ENCODE data around the gene EIF4ENIF1. TPM values are rescaled to one million over a fixed set of nuclear protein-coding genes. Genes with fewer than 3 reads are reported as not detected.
"Not testable (repeated sequence)": the region's sequence is repeated elsewhere in the genome, so short reads cannot be mapped to it uniquely, and the experiment has no call there.

EIF4ENIF1 gene
- polyA plus RNA-seq, 2 of the 4 experiments (the other 2 are of a cell fraction) = 10.3 to 15.5 TPM

- WGBS (ENCODE audit: missing lambda C conversion rate) = 94% methylated on average over 7 of the region's 7 CpGs
- Histone ChIP-seq H3K4me1 (peaks cover 6% of the 10 kb centered on the region; the same call in 1 of the 3 replicates), H3K4me3 (no peak overlapping the region), H3K27ac (no peak overlapping the region), H3K4me2 (no peak overlapping the region), H3K9me3 (no peaks in the 10 kb centered on the region)
- DNase-seq (ENCODE audit: low read depth in 1 of 2, low spot score in 1 of 2) (no peak), FAIRE-seq (no peak), ATAC-seq (no peak)
- POLR2A ChIA-PET = no interaction called here
- CTCF ChIA-PET = interaction anchor here (0.6 kb wide), 1 partner anchor 50 kb away, joined by 3 read pairs; no protein-coding TSS in a partner anchor
- TF ChIP-seq RNF2 (IDR thresholded peaks at IDR 0.05; ENCODE audit: borderline replicate concordance, low read depth) (no peak), NPAS2 (CRISPR knock-in tag; IDR thresholded peaks at IDR 0.05; ENCODE audit: borderline replicate concordance) (no peak), JUNB (IDR thresholded peaks at IDR 0.05) (no peak), USF2 (IDR thresholded peaks at IDR 0.05) (no peak), MYC (IDR thresholded peaks at IDR 0.05; ENCODE audit: borderline replicate concordance, low read length) (no peak), ZSCAN20 (CRISPR knock-in tag; IDR thresholded peaks at IDR 0.05) (no peak), RCOR1 (IDR thresholded peaks at IDR 0.05; ENCODE audit: low read depth, low read length) (no peak), KDM1A (IDR thresholded peaks at IDR 0.05; ENCODE audit: low read depth) (no peak), CBX8 (IDR thresholded peaks at IDR 0.05) (no peak), CEBPB (IDR thresholded peaks at IDR 0.05) (no peak), EHMT2 (IDR thresholded peaks at IDR 0.05; ENCODE audit: low read depth) (no peak), JUN (IDR thresholded peaks at IDR 0.05) (no peak), CTCF (IDR thresholded peaks at IDR 0.05) (no peak), HOXB5 (CRISPR knock-in tag; IDR thresholded peaks at IDR 0.05) (no peak)
Observed at GRCh38 chr22:31526270-31526669, 36.6 kb upstream of the EIF4ENIF1 start.

- WGBS (ENCODE audit: missing lambda C conversion rate) = 95% methylated on average over 5 of the region's 5 CpGs
- POLR2A ChIA-PET; CTCF ChIA-PET; H3K4me1 ChIP-seq; H3K4me3 ChIP-seq; H3K4me2 ChIP-seq; FAIRE-seq; ATAC-seq; H3K9me3 ChIP-seq; DNase-seq (ENCODE audit: low read depth in 1 of 2, low spot score in 1 of 2); H3K27ac ChIP-seq: not testable (repeated sequence)
Observed at GRCh38 chr22:31524132-31524531, 34.5 kb upstream of the EIF4ENIF1 start.

- no peak for FAIRE-seq
- no peak overlapping the region for H3K4me3 ChIP-seq
- H3K27ac ChIP-seq = no peak overlapping the region
- no peaks in the 10 kb centered on the region for H3K9me3 ChIP-seq
- ChIA-PET CTCF (interaction anchor here (0.6 to 1.5 kb wide), 3 partner anchors 10 to 1788 kb away, joined by 3 to 4 read pairs (median 4); no protein-coding TSS in a partner anchor), POLR2A (no interaction called here)
- WGBS (ENCODE audit: missing lambda C conversion rate) = 91% methylated on average over 4 of the region's 4 CpGs
- ATAC-seq = no peak
- H3K4me1 ChIP-seq = no peaks in the 10 kb centered on the region
- TF ChIP-seq RARB (CRISPR knock-in tag; IDR thresholded peaks at IDR 0.05) (no peak), ATOH8 (CRISPR knock-in tag; IDR thresholded peaks at IDR 0.05; ENCODE audit: low read depth) (no peak), CTCF (IDR thresholded peaks at IDR 0.05) (no peak), POLR2A (IDR thresholded peaks at IDR 0.05; ENCODE audit: low read length) (no peak), CBX8 (IDR thresholded peaks at IDR 0.05) (no peak), RFX5 (IDR thresholded peaks at IDR 0.05) (no peak), ZC3H11A (IDR thresholded peaks at IDR 0.05) (no peak), GATA3 (IDR thresholded peaks at IDR 0.05; ENCODE audit: borderline replicate concordance) (no peak), JUNB (IDR thresholded peaks at IDR 0.05) (no peak), HDAC2 (IDR thresholded peaks at IDR 0.05) (no peak), JUN (IDR thresholded peaks at IDR 0.05) (no peak)
- H3K4me2 ChIP-seq = no peak overlapping the region
- no peak for DNase-seq (ENCODE audit: low read depth in 1 of 2, low spot score in 1 of 2)
Observed at GRCh38 chr22:31520051-31520450, 30.4 kb upstream of the EIF4ENIF1 start.

Measured in A549 (cell line).